Nephron progenitor cell (in vitro differentiated cells): ENCODE results near the gene SMG7.

Experiments
- DNase-seq: peaks from one replicate; pipeline ENCODE4 v3.0.0; 2021
- H3K27ac Mint-ChIP-seq: 2 replicates; pipeline ENCODE4 v1.8.0; 2021; ENCODE audit warnings: mild to moderate bottlenecking, moderate library complexity, mixed read lengths
- H3K27me3 Mint-ChIP-seq: 2 replicates; pipeline ENCODE4 v1.8.0; 2021; ENCODE audit warnings: mild to moderate bottlenecking, low read depth, mixed read lengths; ENCODE audit not compliant: poor library complexity
- H3K36me3 Mint-ChIP-seq: 2 replicates; pipeline ENCODE4 v1.8.0; 2021; ENCODE audit warnings: low read depth, mixed read lengths
- H3K4me1 Mint-ChIP-seq: 2 replicates; pipeline ENCODE4 v1.8.0; 2021; ENCODE audit warnings: mixed read lengths
- H3K4me3 Mint-ChIP-seq: 2 replicates; pipeline ENCODE4 v1.8.0; 2021; ENCODE audit warnings: mild to moderate bottlenecking, moderate library complexity, mixed read lengths
- H3K9me3 Mint-ChIP-seq: 2 replicates; pipeline ENCODE4 v1.8.0; 2021; ENCODE audit warnings: mild to moderate bottlenecking, moderate library complexity, mixed read lengths
- CTCF ChIP-seq: fragments of 200-600 bp; sonication (generic); IDR thresholded peaks from 2 replicates; pipeline ENCODE4 v1.5.0; 2021; ENCODE audit warnings: antibody characterized with exemption

Gene SMG7

GRCh38 chr1:183449223-183449770 is 23.0 kb upstream of the SMG7 start:
- H3K27me3 Mint-ChIP-seq = peaks cover 7% of the 10 kb centered on the region
- DNase-seq = no peak
- no peaks in the 10 kb centered on the region for H3K9me3 Mint-ChIP-seq
- H3K4me3 Mint-ChIP-seq = no peak overlapping the region
- no peaks in the 10 kb centered on the region for H3K4me1 Mint-ChIP-seq
- TF ChIP-seq CTCF = no peak
- H3K36me3 Mint-ChIP-seq = no peaks in the 10 kb centered on the region
- no peak overlapping the region for H3K27ac Mint-ChIP-seq

- Mint-ChIP-seq H3K9me3 (no peaks in the 10 kb centered on the region), H3K27me3 (peaks cover 7% of the 10 kb centered on the region), H3K4me3 (no peak overlapping the region), H3K36me3 (no peaks in the 10 kb centered on the region), H3K4me1 (no peaks in the 10 kb centered on the region), H3K27ac (no peak overlapping the region)
- DNase-seq = no peak
- TF ChIP-seq CTCF = no peak
Measured at GRCh38 chr1:183450093-183450492, 22.2 kb upstream of the SMG7 start.

- no peak overlapping the region for H3K27ac Mint-ChIP-seq
- H3K4me3 Mint-ChIP-seq = no peak overlapping the region
- no peak for TF ChIP-seq CTCF
- no peaks in the 10 kb centered on the region for H3K36me3 Mint-ChIP-seq
- peaks cover 3% of the 10 kb centered on the region for H3K27me3 Mint-ChIP-seq
- DNase-seq = no peak
- no peaks in the 10 kb centered on the region for H3K4me1 Mint-ChIP-seq
- no peaks in the 10 kb centered on the region for H3K9me3 Mint-ChIP-seq
Measured at GRCh38 chr1:183454377-183454776, 17.9 kb upstream of the SMG7 start.

- no peak overlapping the region for H3K27ac Mint-ChIP-seq
- no peak for DNase-seq
- H3K9me3 Mint-ChIP-seq = no peaks in the 10 kb centered on the region
- H3K4me3 Mint-ChIP-seq = no peak overlapping the region
- H3K4me1 Mint-ChIP-seq = no peaks in the 10 kb centered on the region
- H3K27me3 Mint-ChIP-seq = peaks cover 4% of the 10 kb centered on the region
- no peaks in the 10 kb centered on the region for H3K36me3 Mint-ChIP-seq
- TF ChIP-seq CTCF = no peak
Measured at GRCh38 chr1:183456826-183457225, 15.5 kb upstream of the SMG7 start.

- Mint-ChIP-seq H3K4me3 (no peak overlapping the region), H3K27ac (no peak overlapping the region), H3K36me3 (no peaks in the 10 kb centered on the region), H3K9me3 (no peaks in the 10 kb centered on the region), H3K4me1 (no peaks in the 10 kb centered on the region), H3K27me3 (peaks cover 7% of the 10 kb centered on the region)
- TF ChIP-seq CTCF = no peak
- DNase-seq = no peak
Measured at GRCh38 chr1:183457449-183457848, 14.8 kb upstream of the SMG7 start.

- peaks cover 12% of the 10 kb centered on the region for H3K27me3 Mint-ChIP-seq
- no peak overlapping the region for H3K4me3 Mint-ChIP-seq
- H3K27ac Mint-ChIP-seq = no peak overlapping the region
- H3K36me3 Mint-ChIP-seq = no peaks in the 10 kb centered on the region
- no peaks in the 10 kb centered on the region for H3K9me3 Mint-ChIP-seq
- no peaks in the 10 kb centered on the region for H3K4me1 Mint-ChIP-seq
- TF ChIP-seq CTCF = no peak
- no peak for DNase-seq
Measured at GRCh38 chr1:183460596-183460995, 11.7 kb upstream of the SMG7 start.
